ENCODE measurements around the gene ABTB2. TPM values are rescaled to one million over a fixed set of nuclear protein-coding genes. Genes with fewer than 3 reads are reported as not detected.

Gene ABTB2
- total and polyA plus RNA-seq, 2 of the 8 experiments (the other 6 are each of a cell fraction or from before 2014, with no cell fraction given): 7.7 to 10.2 TPM

GRCh38 chr11:34238966-34239365 is 118.8 kb downstream of the ABTB2 start (continued):
- TF ChIP-seq PHF8 (conservative IDR thresholded peaks at IDR 0.05; ENCODE audit: low read depth, low read length): no peak
- no peak for TF ChIP-seq RBBP5 (IDR thresholded peaks at IDR 0.05; ENCODE audit: borderline replicate concordance, low read depth, low read length)
